Activated CD4-positive, CD25-positive, alpha-beta regulatory T cell treated with anti-CD3 and anti-CD28 coated beads, Interleukin-2, amount 50 U/mL, for 16 hours (primary cell): ENCODE data around the gene EEPD1.

Source experiments
- DNase-seq: peaks from one replicate; pipeline ENCODE4 v3.0.0-alpha.2; 2020; ENCODE audit warnings: low read depth, low spot score

The EEPD1 gene

GRCh38 chr7:36190447-36191291, 37.6 kb downstream of the EEPD1 start:
- DNase-seq = no peak

- no peak for DNase-seq
Observed at GRCh38 chr7:36191292-36191920, 38.4 kb downstream of the EEPD1 start.

- no peak for DNase-seq
Observed at GRCh38 chr7:36192053-36192824, 39.2 kb downstream of the EEPD1 start.

GRCh38 chr7:36192877-36193276, 39.8 kb downstream of the EEPD1 start:
- no peak for DNase-seq

- no peak for DNase-seq
Observed at GRCh38 chr7:36198854-36199266, 45.8 kb downstream of the EEPD1 start.

GRCh38 chr7:36199329-36199728, 46.3 kb downstream of the EEPD1 start:
- no peak for DNase-seq

- DNase-seq = no peak
Observed at GRCh38 chr7:36201122-36201723, 48.2 kb downstream of the EEPD1 start.

- DNase-seq = no peak
Observed at GRCh38 chr7:36202398-36202797, 49.3 kb downstream of the EEPD1 start.

GRCh38 chr7:36203071-36203790, 50.2 kb downstream of the EEPD1 start:
- DNase-seq = no peak

GRCh38 chr7:36204044-36204663, 51.1 kb downstream of the EEPD1 start:
- DNase-seq = no peak

- no peak for DNase-seq
Observed at GRCh38 chr7:36204929-36205635, 52.0 kb downstream of the EEPD1 start.

- no peak for DNase-seq
Observed at GRCh38 chr7:36205803-36206202, 52.7 kb downstream of the EEPD1 start.

- no peak for DNase-seq
Observed at GRCh38 chr7:36207451-36208291, 54.6 kb downstream of the EEPD1 start.

- DNase-seq = no peak
Observed at GRCh38 chr7:36208426-36208825, 55.4 kb downstream of the EEPD1 start.

GRCh38 chr7:36208997-36209813, 56.2 kb downstream of the EEPD1 start:
- DNase-seq = no peak

GRCh38 chr7:36209814-36210183, 56.7 kb downstream of the EEPD1 start:
- DNase-seq = no peak

GRCh38 chr7:36210291-36210922, 57.4 kb downstream of the EEPD1 start:
- DNase-seq = no peak
